DMS114 treated with DMSO at 0.1 percent for 48 hours (cell line): ENCODE data around the gene JKAMP.

Source experiments
- DNase-seq: peaks from one replicate; lab custom pipeline; 2025; ENCODE audit not compliant: unreplicated experiment; lab: John Stamatoyannopoulos, UW

JKAMP gene

GRCh38 chr14:59538936-59539335, 54.6 kb downstream of the JKAMP start:
- no peak for DNase-seq

GRCh38 chr14:59540852-59541251, 56.5 kb downstream of the JKAMP start:
- DNase-seq: no peak

- no peak for DNase-seq
Observed at GRCh38 chr14:59541731-59542130, 57.4 kb downstream of the JKAMP start.

GRCh38 chr14:59543873-59544272, 59.6 kb downstream of the JKAMP start:
- no peak for DNase-seq

GRCh38 chr14:59547310-59547709, 63.0 kb downstream of the JKAMP start:
- no peak for DNase-seq
